Caco-2 (cell line): ENCODE data around the gene ZDHHC11B. TPM values are rescaled to one million over a fixed set of nuclear protein-coding genes. Genes with fewer than 3 reads are reported as not detected.

Experiments
- total RNA-seq: library from RNA; stranded (reverse); gene quantifications from 2 replicates; pipeline ENCODE4 v1.2.3, GENCODE V29; 2022

ZDHHC11B gene
- total RNA-seq, 1 experiment from 2014 or later, result 1.00 TPM

Other genes starting within 250 kb of the ZDHHC11B start
- gene CEP72, start 172.4 kb downstream of the ZDHHC11B start, total RNA-seq, result 36.6 and 38.7 TPM in 2 replicates
- 0.18 and 0.28 TPM in 2 replicates for gene TPPP, start 91.4 kb downstream of the ZDHHC11B start, total RNA-seq
- 3.6 and 5.0 TPM in 2 replicates for gene ZDHHC11, start 66.3 kb upstream of the ZDHHC11B start, total RNA-seq
- 76.2 and 77.5 TPM in 2 replicates for gene BRD9, start 108.1 kb upstream of the ZDHHC11B start, total RNA-seq
- 40.2 and 42.5 TPM in 2 replicates for gene TRIP13, start 108.2 kb upstream of the ZDHHC11B start, total RNA-seq
- gene NKD2, start 224.1 kb upstream of the ZDHHC11B start, total RNA-seq, result 13.6 and 17.7 TPM in 2 replicates